ENCODE data around the gene COPG2. TPM values are rescaled to one million over a fixed set of nuclear protein-coding genes. Genes with fewer than 3 reads are reported as not detected.

The COPG2 gene
- total and polyA plus RNA-seq, 2 donors (not counting 3 experiments of a cell fraction or from before 2014, with no cell fraction given), result 9.4 to 11.6 TPM

GRCh38 chr7:130595986-130596385, 72.6 kb downstream of the COPG2 start:
- no peak for DNase-seq (ENCODE audit: low read depth, low spot score)
- no peak overlapping the region for H3K27ac ChIP-seq (ENCODE audit: insufficient read depth, low read depth, low read length)
- H3K4me3 ChIP-seq (replicated peaks in 1 of 3; ENCODE audit: insufficient read depth in 1 of 3, low read depth in 1 of 3, low read length in 3 of 3), result no peak overlapping the region
- no peaks in the 10 kb centered on the region for H3K36me3 ChIP-seq (ENCODE audit: control insufficient read depth in 2 of 2, extremely low read depth in 1 of 2, insufficient read depth in 2 of 2, low read length in 2 of 2)
- H2AFZ ChIP-seq (ENCODE audit: low read depth, low read length), result no peak overlapping the region
- no peaks in the 10 kb centered on the region for H3K4me1 ChIP-seq (ENCODE audit: control insufficient read depth, extremely low read depth, insufficient read depth, low read length)
- no peaks in the 10 kb centered on the region for H3K9me3 ChIP-seq (replicated peaks; ENCODE audit: control insufficient read depth, insufficient read depth, low read length)
- no peak overlapping the region for H3K9ac ChIP-seq (replicated peaks; ENCODE audit: extremely low read depth, insufficient read depth, low read length)
- ChIA-PET POLR2A (no interaction called here), CTCF (no interaction called here)
- dilution Hi-C loops (cut with MboI; ENCODE audit: extremely low pct_ligation_motif_present, low sequenced_read_pairs), result no loop called here
- no peaks in the 10 kb centered on the region for H4K20me1 ChIP-seq (replicated peaks; ENCODE audit: control insufficient read depth, extremely low read depth, insufficient read depth, low read length)
- no peak overlapping the region for H3K4me2 ChIP-seq (ENCODE audit: insufficient read depth, low read length)
- no peak for FAIRE-seq
- TF ChIP-seq POLR2AphosphoS5 (IDR thresholded peaks at IDR 0.05; ENCODE audit: insufficient read depth, low read depth, low read length) (no peak), CTCF (IDR thresholded peaks at IDR 0.05; ENCODE audit: extremely low read depth in 1 of 2, insufficient read depth in 1 of 2, low read depth in 1 of 2, low read length in 2 of 2) (no peak), JUN (IDR thresholded peaks at IDR 0.05; ENCODE audit: borderline replicate concordance, insufficient read depth, insufficient read length, low read depth) (no peak), MAX (IDR thresholded peaks at IDR 0.05; ENCODE audit: insufficient read depth, insufficient read length) (no peak), EZH2 (IDR thresholded peaks at IDR 0.05; ENCODE audit: borderline replicate concordance, low read depth, low read length, severe bottlenecking) (no peak), MYC (IDR thresholded peaks at IDR 0.05; ENCODE audit: low read depth, low read length) (no peak), POLR2A (IDR thresholded peaks at IDR 0.05; ENCODE audit: low read depth, low read length) (no peak), FOS (IDR thresholded peaks at IDR 0.05; ENCODE audit: borderline replicate concordance, insufficient read depth, low read length) (no peak), GATA2 (IDR thresholded peaks at IDR 0.05; ENCODE audit: insufficient read depth, insufficient read length, low read depth, low read length) (no peak)
- intact Hi-C loops (cut with micrococcal nuclease), result no loop called here
- no peaks in the 10 kb centered on the region for H3K9me1 ChIP-seq (replicated peaks; ENCODE audit: control insufficient read depth, extremely low read depth, insufficient read depth, low read length)
- BruUV-seq (replicated peaks), result no TSS peak
- H3K79me2 ChIP-seq (ENCODE audit: control insufficient read depth, insufficient read depth, low read length), result no peaks in the 10 kb centered on the region
- H3K27me3 ChIP-seq (ENCODE audit: control insufficient read depth in 2 of 2, insufficient read depth in 2 of 2, low read length in 2 of 2), result no peaks in the 10 kb centered on the region
